ENCODE measurements around the gene CTNNA3. TPM values are rescaled to one million over a fixed set of nuclear protein-coding genes. Genes with fewer than 3 reads are reported as not detected.

CTNNA3 gene
- total and polyA plus RNA-seq, 5 experiments from 2014 or later, result not detected

- POLR2A ChIA-PET, result no interaction called here
- H3K36me3 Mint-ChIP-seq, result no peaks in the 10 kb centered on the region
- H3K27ac Mint-ChIP-seq, result no peak overlapping the region
- DNase-seq (no peak), ATAC-seq (no peak)
- no peak overlapping the region for H3K4me3 Mint-ChIP-seq
- peaks cover 0 to 28% (median 1%) of the 10 kb centered on the region in 9 donors for H3K9me3 Mint-ChIP-seq
- no peaks in the 10 kb centered on the region for H3K27me3 Mint-ChIP-seq
- no peaks in the 10 kb centered on the region for H3K4me1 Mint-ChIP-seq
These were observed 1140.9 kb downstream of the CTNNA3 start for GRCh38 chr10:66555061-66555460.

- H3K36me3 Mint-ChIP-seq, result no peaks in the 10 kb centered on the region
- DNase-seq, result no peak
These were observed 1143.7 kb downstream of the CTNNA3 start for GRCh38 chr10:66552331-66552730.

GRCh38 chr10:66550351-66550750, 1145.6 kb downstream of the CTNNA3 start:
- no peak overlapping the region for H3K27ac Mint-ChIP-seq
- H3K27me3 Mint-ChIP-seq, result no peaks in the 10 kb centered on the region
- DNase-seq, result no peak
- ATAC-seq, result no peak
- H3K4me1 Mint-ChIP-seq, result no peaks in the 10 kb centered on the region
- POLR2A ChIA-PET, result no interaction called here
- no peaks in the 10 kb centered on the region for H3K36me3 Mint-ChIP-seq
- no peak overlapping the region for H3K4me3 Mint-ChIP-seq
- H3K9me3 Mint-ChIP-seq, result peaks cover 0 to 33% (median 7%) of the 10 kb centered on the region in 9 donors

More at GRCh38 chr10:66552331-66552730, 1143.7 kb downstream of the CTNNA3 start:
- no peak overlapping the region for H3K4me3 Mint-ChIP-seq
- no peak for ATAC-seq
- no peak overlapping the region for H3K27ac Mint-ChIP-seq
- no peaks in the 10 kb centered on the region for H3K4me1 Mint-ChIP-seq
- H3K9me3 Mint-ChIP-seq, result peaks cover 0 to 33% (median 1%) of the 10 kb centered on the region in 9 donors
- H3K27me3 Mint-ChIP-seq, result no peaks in the 10 kb centered on the region
- POLR2A ChIA-PET, result no interaction called here

- POLR2A ChIA-PET, result no interaction called here
- H3K36me3 Mint-ChIP-seq, result no peaks in the 10 kb centered on the region
- no peak overlapping the region for H3K27ac Mint-ChIP-seq
- H3K4me1 Mint-ChIP-seq, result no peaks in the 10 kb centered on the region
- DNase-seq, result no peak
- no peaks in the 10 kb centered on the region for H3K27me3 Mint-ChIP-seq
- no peak for ATAC-seq
- peaks cover 0 to 16% (median 5%) of the 10 kb centered on the region in 9 donors for H3K9me3 Mint-ChIP-seq
- H3K4me3 Mint-ChIP-seq, result no peak overlapping the region
These were observed 1157.1 kb downstream of the CTNNA3 start for GRCh38 chr10:66538908-66539307.

- DNase-seq (no peak), ATAC-seq (no peak)
- Mint-ChIP-seq H3K9me3 (peaks cover 0 to 16% (median 5%) of the 10 kb centered on the region in 9 donors), H3K4me1 (no peaks in the 10 kb centered on the region), H3K27me3 (no peaks in the 10 kb centered on the region), H3K36me3 (no peaks in the 10 kb centered on the region), H3K27ac (no peak overlapping the region), H3K4me3 (no peak overlapping the region)
- POLR2A ChIA-PET, result no interaction called here
These were observed 1157.6 kb downstream of the CTNNA3 start for GRCh38 chr10:66538371-66538770.

GRCh38 chr10:66537186-66537585, 1158.8 kb downstream of the CTNNA3 start:
- ATAC-seq (no peak), DNase-seq (no peak)
- Mint-ChIP-seq H3K27me3 (no peaks in the 10 kb centered on the region), H3K4me3 (no peak overlapping the region), H3K9me3 (peaks cover 0 to 16% (median 5%) of the 10 kb centered on the region in 9 donors), H3K27ac (no peak overlapping the region), H3K4me1 (no peaks in the 10 kb centered on the region), H3K36me3 (no peaks in the 10 kb centered on the region)
- POLR2A ChIA-PET, result no interaction called here

- POLR2A ChIA-PET, result no interaction called here
- no peak for ATAC-seq
- no peaks in the 10 kb centered on the region for H3K27me3 Mint-ChIP-seq
These were observed 1160.6 kb downstream of the CTNNA3 start for GRCh38 chr10:66535439-66535838.

GRCh38 chr10:66534866-66535265, 1161.1 kb downstream of the CTNNA3 start:
- no peaks in the 10 kb centered on the region for H3K36me3 Mint-ChIP-seq
- DNase-seq, result no peak
- no peak overlapping the region for H3K4me3 Mint-ChIP-seq
- no peaks in the 10 kb centered on the region for H3K4me1 Mint-ChIP-seq
- ATAC-seq, result no peak
- no peaks in the 10 kb centered on the region for H3K27me3 Mint-ChIP-seq
- H3K27ac Mint-ChIP-seq, result no peak overlapping the region
- H3K9me3 Mint-ChIP-seq, result peaks cover 0 to 16% (median 3%) of the 10 kb centered on the region in 9 donors
- POLR2A ChIA-PET, result no interaction called here

More at GRCh38 chr10:66535439-66535838, 1160.6 kb downstream of the CTNNA3 start:
- no peak overlapping the region for H3K4me3 Mint-ChIP-seq
- no peaks in the 10 kb centered on the region for H3K36me3 Mint-ChIP-seq
- DNase-seq, result no peak
- no peaks in the 10 kb centered on the region for H3K4me1 Mint-ChIP-seq
- H3K27ac Mint-ChIP-seq, result no peak overlapping the region
- peaks cover 0 to 16% (median 3%) of the 10 kb centered on the region in 9 donors for H3K9me3 Mint-ChIP-seq

GRCh38 chr10:66521506-66521905, 1174.5 kb downstream of the CTNNA3 start:
- H3K9me3 Mint-ChIP-seq, result peaks cover 0 to 23% (median 4%) of the 10 kb centered on the region in 9 donors
- H3K4me1 Mint-ChIP-seq, result no peaks in the 10 kb centered on the region
- H3K4me3 Mint-ChIP-seq, result no peak overlapping the region
- DNase-seq, result no peak
- H3K36me3 Mint-ChIP-seq, result no peaks in the 10 kb centered on the region
- no peaks in the 10 kb centered on the region for H3K27me3 Mint-ChIP-seq
- POLR2A ChIA-PET, result no interaction called here
- no peak for ATAC-seq
- H3K27ac Mint-ChIP-seq, result no peak overlapping the region

- H3K36me3 Mint-ChIP-seq, result no peaks in the 10 kb centered on the region
- no peak for ATAC-seq
- DNase-seq, result no peak
- H3K9me3 Mint-ChIP-seq, result peaks cover 0 to 21% (median 2%) of the 10 kb centered on the region in 9 donors
- no peak overlapping the region for H3K4me3 Mint-ChIP-seq
- POLR2A ChIA-PET, result no interaction called here
- H3K27ac Mint-ChIP-seq, result no peak overlapping the region
- H3K4me1 Mint-ChIP-seq, result no peaks in the 10 kb centered on the region
- no peaks in the 10 kb centered on the region for H3K27me3 Mint-ChIP-seq
These were observed 1176.4 kb downstream of the CTNNA3 start for GRCh38 chr10:66519616-66520015.

- POLR2A ChIA-PET, result no interaction called here
- DNase-seq, result no peak
- Mint-ChIP-seq H3K9me3 (peaks cover 0 to 13% (median 0%) of the 10 kb centered on the region in 9 donors), H3K4me3 (no peak overlapping the region), H3K36me3 (no peaks in the 10 kb centered on the region), H3K27ac (no peak overlapping the region), H3K27me3 (no peaks in the 10 kb centered on the region), H3K4me1 (no peaks in the 10 kb centered on the region)
- no peak for ATAC-seq
These were observed 1181.3 kb downstream of the CTNNA3 start for GRCh38 chr10:66514666-66515065.

GRCh38 chr10:66513504-66513903, 1182.5 kb downstream of the CTNNA3 start:
- Mint-ChIP-seq H3K9me3 (peaks cover 0 to 13% (median 0%) of the 10 kb centered on the region in 9 donors), H3K36me3 (no peaks in the 10 kb centered on the region), H3K27me3 (no peaks in the 10 kb centered on the region), H3K4me1 (no peaks in the 10 kb centered on the region), H3K4me3 (no peak overlapping the region), H3K27ac (no peak overlapping the region)
- ATAC-seq (no peak), DNase-seq (no peak)
- POLR2A ChIA-PET, result no interaction called here

- H3K4me3 Mint-ChIP-seq, result no peak overlapping the region
- H3K36me3 Mint-ChIP-seq, result no peaks in the 10 kb centered on the region
- POLR2A ChIA-PET, result no interaction called here
- no peaks in the 10 kb centered on the region for H3K27me3 Mint-ChIP-seq
- ATAC-seq (no peak), DNase-seq (no peak)
- H3K9me3 Mint-ChIP-seq, result peaks cover 0 to 4% (median 0%) of the 10 kb centered on the region in 9 donors
- no peak overlapping the region for H3K27ac Mint-ChIP-seq
- H3K4me1 Mint-ChIP-seq, result no peaks in the 10 kb centered on the region
These were observed 1190.9 kb downstream of the CTNNA3 start for GRCh38 chr10:66505003-66505657.

- ATAC-seq (no peak), DNase-seq (no peak)
- Mint-ChIP-seq H3K9me3 (peaks cover 0 to 8% (median 0%) of the 10 kb centered on the region in 9 donors), H3K4me3 (no peak overlapping the region), H3K27me3 (no peaks in the 10 kb centered on the region), H3K4me1 (no peaks in the 10 kb centered on the region), H3K27ac (no peak overlapping the region), H3K36me3 (no peaks in the 10 kb centered on the region)
- POLR2A ChIA-PET, result no interaction called here
These were observed 1194.6 kb downstream of the CTNNA3 start for GRCh38 chr10:66501356-66501755.

Measured in naive thymus-derived CD8-positive, alpha-beta T cell (primary cell).